ENCODE results near the gene SOWAHA. TPM values are rescaled to one million over a fixed set of nuclear protein-coding genes. Genes with fewer than 3 reads are reported as not detected.

SOWAHA gene
- total and polyA plus RNA-seq, 2 experiments from 2014 or later = not detected

GRCh38 chr5:132766020-132766805, 46.9 kb upstream of the SOWAHA start:
- peaks cover 4% of the 10 kb centered on the region for H4K20me1 ChIP-seq (ENCODE audit: insufficient read depth)
- no peak for TF ChIP-seq EZH2phosphoT487 (IDR thresholded peaks at IDR 0.05; ENCODE audit: insufficient read depth, low read depth)
- peaks cover 21% of the 10 kb centered on the region for H3K4me1 ChIP-seq (ENCODE audit: insufficient read depth)
- H3K79me2 ChIP-seq (ENCODE audit: insufficient read depth) = peaks cover 53% of the 10 kb centered on the region
- H3K4me2 ChIP-seq (ENCODE audit: unreplicated experiment) = no peak overlapping the region
- in situ Hi-C loops (cut with MboI) = no loop called here
- H3K9ac ChIP-seq = no peak overlapping the region
- WGBS, 2 experiments (ENCODE audit: low coverage in 1 of 2, low lambda C conversion rate in 2 of 2, missing lambda C conversion rate in 2 of 2) = 91 to 93% methylated on average over 14 of the region's 14 CpGs
- H3K9me2 ChIP-seq (ENCODE audit: insufficient read depth) = no peaks in the 10 kb centered on the region
- H3K36me3 ChIP-seq (ENCODE audit: low read depth) = no peaks in the 10 kb centered on the region
- H3F3A ChIP-seq (ENCODE audit: insufficient read depth) = peaks cover 16% of the 10 kb centered on the region
- H3K9me3 ChIP-seq (ENCODE audit: low read depth) = no peaks in the 10 kb centered on the region
- H3K27me3 ChIP-seq (replicated peaks; ENCODE audit: insufficient read depth) = no peaks in the 10 kb centered on the region
- no peak overlapping the region for H3K4me3 ChIP-seq
- no peak overlapping the region for H2AFZ ChIP-seq
- no peak for DNase-seq
- no peak overlapping the region for H3K27ac ChIP-seq

GRCh38 chr5:132766806-132767055, 46.4 kb upstream of the SOWAHA start:
- peaks cover 4% of the 10 kb centered on the region for H4K20me1 ChIP-seq (ENCODE audit: insufficient read depth)
- no peaks in the 10 kb centered on the region for H3K9me3 ChIP-seq (ENCODE audit: low read depth)
- no peak for TF ChIP-seq EZH2 (IDR thresholded peaks at IDR 0.05; ENCODE audit: insufficient read depth, poor library complexity, severe bottlenecking)
- no peak for TF ChIP-seq EZH2phosphoT487 (IDR thresholded peaks at IDR 0.05; ENCODE audit: insufficient read depth, low read depth)
- no peak overlapping the region for H3K9ac ChIP-seq
- no peak overlapping the region for H2AFZ ChIP-seq
- in situ Hi-C loops (cut with MboI) = no loop called here
- H3K27me3 ChIP-seq (replicated peaks; ENCODE audit: insufficient read depth) = no peaks in the 10 kb centered on the region
- 100% methylated on average over 1 of the region's 1 CpG for WGBS, 2 experiments (ENCODE audit: low coverage in 1 of 2, low lambda C conversion rate in 2 of 2, missing lambda C conversion rate in 2 of 2)
- H3F3A ChIP-seq (ENCODE audit: insufficient read depth) = peaks cover 16% of the 10 kb centered on the region
- no peak for DNase-seq
- H3K9me2 ChIP-seq (ENCODE audit: insufficient read depth) = no peaks in the 10 kb centered on the region
- peaks cover 58% of the 10 kb centered on the region for H3K79me2 ChIP-seq (ENCODE audit: insufficient read depth)
- H3K4me1 ChIP-seq (ENCODE audit: insufficient read depth) = peaks cover 24% of the 10 kb centered on the region
- H3K27ac ChIP-seq = no peak overlapping the region
- no peak overlapping the region for H3K4me3 ChIP-seq
- no peaks in the 10 kb centered on the region for H3K36me3 ChIP-seq (ENCODE audit: low read depth)
- no peak overlapping the region for H3K4me2 ChIP-seq (ENCODE audit: unreplicated experiment)

GRCh38 chr5:132767150-132767549, 46.0 kb upstream of the SOWAHA start:
- Histone ChIP-seq H3K9ac (peak overlapping the region; percentile 38; the same call in 1 of the 2 replicates), H4K20me1 (ENCODE audit: insufficient read depth) (peaks cover 4% of the 10 kb centered on the region), H3K27me3 (replicated peaks; ENCODE audit: insufficient read depth) (no peaks in the 10 kb centered on the region), H3K9me2 (ENCODE audit: insufficient read depth) (no peaks in the 10 kb centered on the region), H3K4me1 (ENCODE audit: insufficient read depth) (peaks cover 24% of the 10 kb centered on the region), H3K27ac (peak overlapping the region; percentile 61), H3K36me3 (ENCODE audit: low read depth) (no peaks in the 10 kb centered on the region), H3F3A (ENCODE audit: insufficient read depth) (peaks cover 16% of the 10 kb centered on the region), H3K9me3 (ENCODE audit: low read depth) (no peaks in the 10 kb centered on the region), H3K79me2 (ENCODE audit: insufficient read depth) (peaks cover 62% of the 10 kb centered on the region), H2AFZ (no peak overlapping the region), H3K4me3 (peak overlapping the region; percentile 41; the same call in 1 of the 2 replicates), H3K4me2 (ENCODE audit: unreplicated experiment) (peak overlapping the region; percentile 93)
- TF ChIP-seq EZH2phosphoT487 (IDR thresholded peaks at IDR 0.05; ENCODE audit: insufficient read depth, low read depth) (no peak), EZH2 (IDR thresholded peaks at IDR 0.05; ENCODE audit: insufficient read depth, poor library complexity, severe bottlenecking) (no peak)
- in situ Hi-C loops (cut with MboI) = no loop called here
- 60 to 62% methylated on average over 2 of the region's 2 CpGs for WGBS, 2 experiments (ENCODE audit: low coverage in 1 of 2, low lambda C conversion rate in 2 of 2, missing lambda C conversion rate in 2 of 2)
- DNase-seq = no peak

GRCh38 chr5:132768485-132768868, 44.6 kb upstream of the SOWAHA start:
- Histone ChIP-seq H3K9me3 (ENCODE audit: low read depth) (no peaks in the 10 kb centered on the region), H4K20me1 (ENCODE audit: insufficient read depth) (peaks cover 4% of the 10 kb centered on the region), H3K9me2 (ENCODE audit: insufficient read depth) (no peaks in the 10 kb centered on the region), H3K4me1 (ENCODE audit: insufficient read depth) (peaks cover 24% of the 10 kb centered on the region), H3K4me3 (no peak overlapping the region), H3K9ac (no peak overlapping the region), H3F3A (ENCODE audit: insufficient read depth) (peaks cover 16% of the 10 kb centered on the region), H3K4me2 (ENCODE audit: unreplicated experiment) (no peak overlapping the region), H3K36me3 (ENCODE audit: low read depth) (no peaks in the 10 kb centered on the region), H3K79me2 (ENCODE audit: insufficient read depth) (peaks cover 75% of the 10 kb centered on the region), H3K27ac (no peak overlapping the region), H2AFZ (no peak overlapping the region), H3K27me3 (replicated peaks; ENCODE audit: insufficient read depth) (no peaks in the 10 kb centered on the region)
- no peak for DNase-seq
- in situ Hi-C loops (cut with MboI) = no loop called here
- no peak for TF ChIP-seq EZH2phosphoT487 (IDR thresholded peaks at IDR 0.05; ENCODE audit: insufficient read depth, low read depth)
- no peak for TF ChIP-seq EZH2 (IDR thresholded peaks at IDR 0.05; ENCODE audit: insufficient read depth, poor library complexity, severe bottlenecking)
- WGBS, 2 experiments (ENCODE audit: low coverage in 1 of 2, low lambda C conversion rate in 2 of 2, missing lambda C conversion rate in 2 of 2) = 94 to 95% methylated on average over 3 of the region's 3 CpGs

Measured in GM23248 (cell line).